HG03135 (cell line): Measurements from ENCODE around the gene NTF4.
"Not testable (repeated sequence)": the region's sequence is repeated elsewhere in the genome, so short reads cannot be mapped to it uniquely, and the experiment has no call there.

Source experiments
- ATAC-seq: cut with Tn5 transposase; IDR thresholded peaks from one replicate; pipeline ENCODE4 v1.9.1; 2021; ENCODE audit warnings: mild to moderate bottlenecking, moderate library complexity; ENCODE audit not compliant: unreplicated experiment

Gene NTF4

GRCh38 chr19:49024233-49024632, 40.4 kb downstream of the NTF4 start, which contains the start of gene CGB3:
CGB3 (minus strand) TSS chr19:49024333; CDS start chr19:49023971, 362 bp downstream.
- not testable (repeated sequence) for ATAC-seq

- no peak for ATAC-seq
Measured at GRCh38 chr19:49022116-49022515, 42.5 kb downstream of the NTF4 start.

DNA sequence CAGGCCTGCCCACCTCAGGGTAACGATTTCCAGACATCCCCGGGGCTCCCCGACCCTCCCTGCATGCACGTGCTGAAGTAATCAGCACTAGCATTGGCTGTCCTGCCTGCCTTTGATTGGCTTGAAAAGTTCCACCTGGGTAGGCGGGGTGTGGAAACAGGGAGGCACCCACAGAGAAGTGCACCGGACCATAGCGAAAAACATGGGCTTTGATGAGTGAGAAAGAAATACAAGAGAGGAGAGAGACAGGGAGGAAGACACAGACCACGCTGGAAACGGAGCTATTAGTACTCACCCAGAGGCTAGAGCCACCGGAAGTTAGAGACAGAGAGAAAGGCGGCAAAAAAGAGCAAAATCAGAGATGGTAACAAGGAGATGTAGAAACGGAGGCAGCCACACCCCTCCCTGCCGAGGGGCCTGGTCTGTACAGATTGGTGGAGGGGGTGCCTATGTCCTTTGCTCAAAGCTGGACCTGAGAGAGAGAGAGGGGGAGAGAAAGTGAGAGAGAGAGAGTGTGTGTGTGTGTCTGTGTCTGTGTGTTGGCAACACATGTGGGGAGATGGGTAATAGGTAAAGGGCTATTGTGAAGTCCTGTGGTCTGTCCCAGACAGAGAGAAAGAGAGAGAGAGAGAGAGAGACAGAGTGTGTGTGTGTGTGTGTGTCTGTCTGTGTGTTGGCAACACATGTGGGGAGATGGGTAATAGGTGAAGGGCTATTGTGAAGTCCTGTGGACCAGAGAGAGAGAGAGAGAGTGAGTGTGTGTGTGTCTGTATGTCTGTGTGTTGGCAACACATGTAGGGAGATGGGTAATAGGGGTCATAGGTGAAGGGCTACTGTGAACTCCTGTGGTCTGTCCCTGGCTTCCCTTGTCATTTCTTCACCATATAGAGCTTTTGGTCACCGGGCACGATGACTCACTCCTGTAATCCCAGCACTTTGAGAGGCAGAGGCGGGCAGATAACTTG, 43.4 kb downstream of the NTF4 start:
- ATAC-seq: no peak

DNA sequence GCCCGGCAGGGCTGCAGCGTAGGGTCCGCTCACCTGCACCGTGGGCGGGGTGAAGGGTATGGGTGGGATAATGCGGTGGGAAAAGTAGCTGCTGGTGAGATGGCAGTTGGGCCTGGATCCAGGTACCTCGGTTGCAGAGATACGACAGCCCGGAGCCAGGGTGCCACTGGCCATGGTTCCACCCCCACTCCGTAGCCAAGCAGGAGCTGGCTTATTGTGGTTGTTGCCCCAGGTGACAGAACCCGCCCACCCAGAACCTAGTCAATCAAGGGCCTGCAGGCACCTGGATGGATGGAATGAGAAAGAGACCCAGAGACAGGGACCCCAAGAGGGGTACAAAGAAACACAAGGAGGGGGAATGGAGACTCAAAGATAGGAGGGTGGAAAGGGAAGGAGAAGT, 44.3 kb downstream of the NTF4 start:
- ATAC-seq: no peak

DNA sequence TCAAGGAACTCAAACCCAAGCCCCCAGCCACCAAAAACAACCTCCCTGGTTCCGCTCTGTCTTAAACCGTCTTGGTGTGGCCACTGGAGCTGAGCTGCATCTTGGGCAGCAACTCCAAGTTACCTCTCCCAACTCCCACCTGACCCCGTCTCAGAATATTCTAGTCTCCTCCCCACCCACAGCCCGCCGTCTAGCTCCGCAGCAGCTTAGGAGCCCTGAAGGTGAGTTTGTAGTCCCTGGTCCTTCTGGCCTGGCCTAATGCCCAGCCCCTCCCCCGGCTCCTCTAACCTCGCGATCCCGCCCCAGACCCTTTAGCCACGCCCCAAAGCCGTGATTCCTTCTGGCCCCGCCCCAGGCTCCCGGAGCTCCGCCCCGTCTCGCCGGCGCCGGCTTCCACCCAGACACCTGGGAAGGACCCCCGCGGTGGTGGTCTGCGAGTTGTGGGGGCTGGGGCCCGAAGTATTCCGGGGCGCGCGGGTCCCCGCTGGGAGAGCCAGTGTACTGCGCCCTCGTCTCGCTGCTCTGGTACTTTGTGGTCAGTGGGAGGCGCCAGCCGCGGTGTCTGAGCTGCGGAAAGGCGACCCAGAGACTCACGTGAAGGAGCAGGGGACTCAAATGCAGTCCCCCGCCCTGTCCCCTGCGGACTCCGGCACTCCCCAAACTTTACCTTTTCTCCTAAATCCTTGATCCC, 45.2 kb downstream of the NTF4 start:
- ATAC-seq: no peak

GRCh38 chr19:49018388-49019241, 46.0 kb downstream of the NTF4 start:
- ATAC-seq: not testable (repeated sequence)

DNA sequence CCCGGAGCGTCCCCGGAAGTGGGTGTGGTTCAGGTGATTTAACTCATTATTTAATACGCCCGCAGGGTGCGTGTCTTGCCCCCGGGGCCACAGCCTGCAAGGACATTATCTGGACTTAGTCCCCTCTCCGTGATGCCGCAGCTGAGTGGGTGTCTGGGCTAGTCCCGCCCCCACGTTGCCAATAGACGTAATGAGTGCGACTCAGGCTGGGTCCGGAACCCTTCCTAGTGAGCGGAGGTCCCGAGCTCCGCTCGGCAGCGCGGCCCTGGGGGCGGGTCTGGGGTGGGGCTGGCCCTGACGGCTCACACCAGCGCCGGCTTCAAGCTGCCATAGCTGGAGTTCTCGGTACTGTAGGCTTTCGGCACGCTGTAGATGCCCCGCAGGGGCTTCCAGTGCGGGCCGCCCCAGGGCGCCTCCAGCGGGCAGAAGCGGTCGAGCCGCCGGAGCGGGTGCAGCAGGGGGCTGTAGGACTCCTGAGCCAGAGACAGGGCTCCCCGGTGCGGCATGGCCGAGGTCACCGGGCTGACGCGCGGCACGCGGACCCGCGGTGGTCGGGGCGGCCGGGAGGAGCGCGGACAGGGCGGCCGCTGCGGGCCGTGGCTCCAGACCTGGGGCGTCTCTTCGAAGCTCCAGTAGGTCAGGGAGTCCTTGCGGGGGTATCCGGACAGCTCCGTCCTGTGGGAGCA, 46.8 kb downstream of the NTF4 start:
- no peak for ATAC-seq

DNA sequence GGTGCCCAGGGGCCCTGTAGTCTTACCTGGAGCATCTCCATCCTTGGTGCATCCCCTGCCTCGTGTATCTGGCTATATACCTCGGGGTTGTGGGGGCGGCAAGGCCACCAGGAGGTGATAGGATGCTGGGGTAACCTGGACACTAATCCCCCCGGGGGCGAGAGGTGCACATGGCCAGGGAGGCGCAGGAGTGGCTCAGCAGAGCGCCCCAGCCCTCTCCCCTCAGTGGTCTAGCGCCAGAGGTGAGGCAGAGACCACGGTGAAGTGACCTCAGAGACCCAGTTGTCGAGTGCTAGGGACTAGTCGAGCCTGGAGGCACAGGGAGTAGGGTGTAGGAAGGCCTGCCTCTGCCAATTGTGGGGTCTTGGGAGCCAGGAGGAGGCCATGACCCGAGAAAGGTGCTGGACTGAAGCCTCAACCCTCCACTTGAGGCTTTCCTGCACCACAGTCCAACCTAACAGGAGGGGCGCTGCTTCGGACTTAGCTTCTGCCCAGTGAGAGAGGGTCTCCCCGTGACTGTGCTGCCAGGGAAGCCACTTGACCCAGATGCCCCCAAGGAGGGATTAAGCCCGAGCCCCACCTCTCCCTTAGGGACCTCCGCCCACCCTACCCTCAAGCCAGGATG, 47.5 kb downstream of the NTF4 start, which contains the start of gene LHB:
Gene LHB (minus strand): TSS at position 51 of the 625 bp plus-strand sequence. CDS start 10 bp downstream, at position 41.
- ATAC-seq: no peak

DNA sequence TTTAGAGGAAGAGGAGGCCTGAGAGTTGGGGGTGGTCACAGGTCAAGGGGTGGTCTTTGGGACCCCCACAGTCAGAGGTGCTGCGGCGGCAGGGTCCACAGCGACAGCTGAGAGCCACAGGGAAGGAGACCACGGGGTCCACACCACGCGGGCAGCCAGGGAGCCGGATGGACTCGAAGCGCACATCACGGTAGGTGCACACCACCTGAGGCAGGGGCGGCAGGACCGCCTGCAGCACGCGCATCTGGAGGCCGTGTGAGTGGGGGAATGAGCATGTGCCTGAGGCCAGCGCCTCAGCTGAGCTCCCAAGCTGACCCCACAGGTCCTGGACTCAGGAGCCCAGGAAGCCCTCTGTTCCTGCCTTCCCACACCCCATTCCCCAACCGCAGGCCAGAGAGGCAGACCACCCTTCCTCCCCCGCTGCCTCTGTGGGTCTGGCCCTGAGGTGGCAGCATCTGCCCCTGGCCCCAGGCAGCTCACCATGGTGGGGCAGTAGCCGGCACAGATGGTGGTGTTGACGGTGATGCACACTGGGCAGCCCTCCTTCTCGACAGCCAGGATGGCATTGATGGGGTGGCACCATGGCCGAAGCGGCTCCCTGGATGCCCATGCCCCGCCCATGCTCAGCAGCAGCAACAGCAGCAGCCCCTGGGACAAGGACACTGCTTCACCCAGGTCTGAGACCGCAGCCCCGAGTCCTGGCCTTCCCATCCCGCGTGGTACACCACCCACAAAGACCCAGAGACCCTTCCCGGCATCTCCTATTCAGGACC, 48.4 kb downstream of the NTF4 start:
- ATAC-seq: no peak

DNA sequence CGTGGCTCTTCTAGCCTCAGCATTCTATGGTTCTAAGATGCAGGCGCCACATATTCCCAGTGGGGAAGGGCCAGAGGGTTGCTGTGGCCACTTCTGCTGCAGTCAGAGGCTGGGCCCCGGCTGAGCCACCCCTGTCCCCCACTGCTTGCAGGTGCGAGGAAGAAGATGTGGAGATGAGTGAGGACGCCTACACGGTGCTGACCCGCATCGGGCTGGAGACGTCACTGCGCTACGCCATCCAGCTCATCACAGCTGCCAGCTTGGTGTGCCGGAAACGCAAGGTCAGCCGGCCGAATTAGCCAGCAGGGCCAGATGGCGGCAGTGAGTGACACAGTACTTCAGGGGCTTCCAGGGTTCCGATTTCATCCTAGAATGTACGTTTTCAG, 49.8 kb downstream of the NTF4 start:
- no peak for ATAC-seq

DNA sequence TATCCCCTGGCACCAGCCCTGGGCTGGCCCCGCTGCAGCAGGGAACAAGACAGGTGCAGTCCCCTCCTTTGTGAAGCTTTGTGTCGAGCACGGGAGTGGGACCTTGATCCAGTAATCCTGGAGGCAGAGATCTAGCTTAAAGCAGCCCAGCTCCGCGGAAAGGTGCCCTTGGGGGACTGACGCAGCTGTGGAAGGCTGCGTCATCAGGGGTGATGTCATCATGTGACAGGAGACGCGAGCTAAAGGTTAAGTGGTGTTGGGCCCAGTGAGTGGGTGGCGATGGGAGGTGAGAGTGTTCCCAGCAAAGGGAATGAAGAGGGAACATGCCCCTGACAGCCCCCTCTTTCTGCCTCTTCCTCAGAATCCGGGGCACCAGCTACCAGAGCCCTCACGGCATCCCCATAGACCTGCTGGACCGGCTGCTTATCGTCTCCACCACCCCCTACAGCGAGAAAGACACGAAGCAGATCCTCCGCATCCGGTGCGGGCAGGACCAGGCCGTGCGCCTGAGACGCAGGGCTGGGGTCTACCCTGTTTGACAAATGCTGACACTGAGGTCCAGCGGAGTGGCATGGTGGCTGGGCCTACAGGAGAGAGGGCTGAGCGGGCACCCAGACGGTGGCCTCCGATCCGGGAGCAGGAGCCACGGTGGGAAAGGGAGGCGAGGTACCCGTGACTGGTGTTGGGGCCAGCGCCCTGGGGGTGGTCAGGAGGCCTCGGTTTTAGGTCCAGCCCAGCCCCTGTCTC, 50.3 kb downstream of the NTF4 start:
- ATAC-seq: no peak

DNA sequence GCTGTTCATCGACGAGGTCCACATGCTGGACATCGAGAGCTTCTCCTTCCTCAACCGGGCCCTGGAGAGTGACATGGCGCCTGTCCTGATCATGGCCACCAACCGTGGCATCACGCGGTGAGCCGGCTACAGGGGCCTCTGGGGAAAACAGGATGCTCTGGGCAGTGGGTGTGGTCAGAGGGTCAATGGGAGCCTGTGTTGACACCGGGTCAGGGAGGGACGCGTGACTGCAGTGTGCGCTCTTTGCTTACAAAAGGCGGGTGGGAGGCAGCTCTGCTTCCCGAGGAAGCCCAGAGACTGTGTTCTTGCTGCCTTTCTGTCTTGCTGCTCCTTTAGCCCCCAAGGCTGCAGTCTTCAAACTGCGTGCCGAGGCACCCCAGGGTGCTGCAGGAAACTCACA, 53.4 kb downstream of the NTF4 start:
- no peak for ATAC-seq
